ENCODE results near the gene PLEKHG4. TPM values are rescaled to one million over a fixed set of nuclear protein-coding genes. Genes with fewer than 3 reads are reported as not detected.

The PLEKHG4 gene
- total RNA-seq, 1 experiment from 2014 or later: 2.5 TPM

GRCh38 chr16:67326472-67327309 lies 47.4 kb downstream of the PLEKHG4 start, which contains the start of the genes KCTD19 and LRRC36:
TSS of gene KCTD19 (minus strand) at chr16:67326741. CDS start at chr16:67326707, 34 bp downstream.
TSS of gene LRRC36 (plus strand) at chr16:67326815. CDS start at chr16:67326863, 48 bp downstream.
- peak; percentile 55 for DNase-seq (ENCODE audit: low read depth)

- no peak for DNase-seq (ENCODE audit: low read depth)
Observed at GRCh38 chr16:67327743-67328142, 48.4 kb downstream of the PLEKHG4 start.

- peak; percentile 50 for DNase-seq (ENCODE audit: low read depth)
Observed at GRCh38 chr16:67329901-67330300, 50.6 kb downstream of the PLEKHG4 start.

GRCh38 chr16:67333315-67333714 lies 54.0 kb downstream of the PLEKHG4 start:
- DNase-seq (ENCODE audit: low read depth): no peak

GRCh38 chr16:67336116-67336515 lies 56.8 kb downstream of the PLEKHG4 start:
- no peak for DNase-seq (ENCODE audit: low read depth)

GRCh38 chr16:67336648-67337047 lies 57.3 kb downstream of the PLEKHG4 start:
- DNase-seq (ENCODE audit: low read depth): peak; percentile 55

Other genes with a start within 250 kb of the PLEKHG4 start
- gene PHAF1, start 169.6 kb upstream of the PLEKHG4 start, total RNA-seq (2014; rRNA removed; shearing (Covaris generic)): 16.0 and 18.7 TPM in 2 replicates
- 43.9 and 82.1 TPM in 2 replicates for gene B3GNT9, start 128.5 kb upstream of the PLEKHG4 start, total RNA-seq (2014; rRNA removed; shearing (Covaris generic))
- gene TRADD, start 119.6 kb upstream of the PLEKHG4 start, total RNA-seq (2014; rRNA removed; shearing (Covaris generic)): 33.3 and 44.0 TPM in 2 replicates
- gene FBXL8, start 119.6 kb upstream of the PLEKHG4 start, total RNA-seq (2014; rRNA removed; shearing (Covaris generic)): 6.2 and 8.6 TPM in 2 replicates
- 0.49 and 4.1 TPM in 2 replicates for gene HSF4, start 114.8 kb upstream of the PLEKHG4 start, total RNA-seq (2014; rRNA removed; shearing (Covaris generic))
- gene NOL3, start 109.0 kb upstream of the PLEKHG4 start, total RNA-seq (2014; rRNA removed; shearing (Covaris generic)): 29.1 and 58.9 TPM in 2 replicates
- 7.7 and 13.7 TPM in 2 replicates for gene MATCAP1, start 95.6 kb upstream of the PLEKHG4 start, total RNA-seq (2014; rRNA removed; shearing (Covaris generic))
- 0.54 and 1.4 TPM in 2 replicates for gene EXOC3L1, start 89.4 kb upstream of the PLEKHG4 start, total RNA-seq (2014; rRNA removed; shearing (Covaris generic))
- 95.7 and 106 TPM in 2 replicates for gene E2F4, start 87.4 kb upstream of the PLEKHG4 start, total RNA-seq (2014; rRNA removed; shearing (Covaris generic))
- gene ELMO3, start 80.4 kb upstream of the PLEKHG4 start, total RNA-seq (2014; rRNA removed; shearing (Covaris generic)): 0.62 and 1.2 TPM in 2 replicates
- gene TMEM208, start 52.4 kb upstream of the PLEKHG4 start, total RNA-seq (2014; rRNA removed; shearing (Covaris generic)): 44.2 and 44.7 TPM in 2 replicates
- 11.8 and 26.0 TPM in 2 replicates for gene FHOD1, start 32.1 kb upstream of the PLEKHG4 start, total RNA-seq (2014; rRNA removed; shearing (Covaris generic))
- gene SLC9A5, start 30.6 kb upstream of the PLEKHG4 start, total RNA-seq (2014; rRNA removed; shearing (Covaris generic)): 0.62 and 1.3 TPM in 2 replicates
- gene KCTD19, start 47.2 kb downstream of the PLEKHG4 start, total RNA-seq (2014; rRNA removed; shearing (Covaris generic)): 0.84 and 1.6 TPM in 2 replicates
- 0.34 and 0.99 TPM in 2 replicates for gene LRRC36, start 47.3 kb downstream of the PLEKHG4 start, total RNA-seq (2014; rRNA removed; shearing (Covaris generic))
- 0.47 and 0.69 TPM in 2 replicates for gene TPPP3, start 114.0 kb downstream of the PLEKHG4 start, total RNA-seq (2014; rRNA removed; shearing (Covaris generic))
- gene ZDHHC1, start 136.9 kb downstream of the PLEKHG4 start, total RNA-seq (2014; rRNA removed; shearing (Covaris generic)): 2.0 and 2.3 TPM in 2 replicates
- 0.25 and 0.30 TPM in 2 replicates for gene HSD11B2, start 151.6 kb downstream of the PLEKHG4 start, total RNA-seq (2014; rRNA removed; shearing (Covaris generic))
- 156 and 160 TPM in 2 replicates for gene ATP6V0D1, start 201.6 kb downstream of the PLEKHG4 start, total RNA-seq (2014; rRNA removed; shearing (Covaris generic))
- gene AGRP, start 204.0 kb downstream of the PLEKHG4 start, total RNA-seq (2014; rRNA removed; shearing (Covaris generic)): not detected in 2 replicates
- gene RIPOR1, start 249.3 kb downstream of the PLEKHG4 start, total RNA-seq (2014; rRNA removed; shearing (Covaris generic)): 16.6 and 34.4 TPM in 2 replicates

All from M059J (cell line).